Naive thymus-derived CD4-positive, alpha-beta T cell (primary cell): ENCODE measurements around the gene CYP4F12. TPM values are rescaled to one million over a fixed set of nuclear protein-coding genes. Genes with fewer than 3 reads are reported as not detected.

Experiments used
- ATAC-seq: fragments of 150-1000 bp; cut with Tn5 transposase; 2 replicates; pipeline ENCODE4 v1.10.0; 2021; ENCODE audit warnings: mild to moderate bottlenecking, moderate library complexity
- CTCF ChIA-PET: fragments of 350-600 bp; sonication (Branson Sonifier 250); formaldehyde crosslinking; loops from one replicate; lab custom pipeline; 2021; ENCODE audit warnings: antibody characterized with exemption; lab: Charles Lee
- POLR2A ChIA-PET: fragments of 350-600 bp; sonication (Branson Sonifier 250); formaldehyde crosslinking; loops from one replicate; lab custom pipeline; 2021; ENCODE audit warnings: antibody characterized with exemption, inconsistent platforms; lab: Charles Lee
- DNase-seq, 9 donors: peaks; one replicate each; pipeline versions ENCODE4 v3.0.0 to v3.0.0-alpha.2; 2020 to 2022; ENCODE audit warnings: mixed read lengths in 1 of 9
- H3K27ac ChIP-seq: one replicate; pipeline ENCODE4 v1.7.0; 2013; ENCODE audit warnings: mild to moderate bottlenecking, low read depth, low read length, moderate library complexity
- H3K27me3 ChIP-seq, 2 donors: one replicate each; pipeline ENCODE4 v1.7.0; 2013; ENCODE audit warnings: low read length in 2 of 2, mild to moderate bottlenecking in 2 of 2, moderate library complexity in 2 of 2; ENCODE audit not compliant: control insufficient read depth in 2 of 2, insufficient read depth in 2 of 2
- H3K36me3 ChIP-seq, 3 experiments: 1 replicate in 2 of 3; 2 replicates in 1 of 3; pipeline ENCODE4 v1.7.0; 2013; ENCODE audit warnings: low read length in 3 of 3, mild to moderate bottlenecking in 3 of 3, moderate library complexity in 1 of 3; ENCODE audit not compliant: insufficient read depth in 3 of 3, control insufficient read depth in 2 of 3
- H3K4me1 ChIP-seq, 2 donors: one replicate each; pipeline ENCODE4 v1.7.0; 2013; ENCODE audit warnings: low read length in 2 of 2, mild to moderate bottlenecking in 2 of 2, moderate library complexity in 1 of 2; ENCODE audit not compliant: control insufficient read depth in 2 of 2, insufficient read depth in 2 of 2
- H3K4me3 ChIP-seq: 2 replicates; pipeline ENCODE4 v1.7.0; 2013; ENCODE audit warnings: mild to moderate bottlenecking, low read length
- H3K9me3 ChIP-seq, 3 experiments: 1 replicate in 2 of 3; 2 replicates in 1 of 3; pipeline ENCODE4 v1.7.0; 2013; ENCODE audit warnings: low read length in 3 of 3; ENCODE audit not compliant: control insufficient read depth in 2 of 3
- H3K27ac Mint-ChIP-seq, 9 donors: one replicate each; pipeline ENCODE4 v1.8.0; 2020 to 2022; ENCODE audit warnings: mixed read lengths in 9 of 9, mild to moderate bottlenecking in 8 of 9, moderate library complexity in 5 of 9, inconsistent platforms in 2 of 9
- H3K27me3 Mint-ChIP-seq, 5 donors: one replicate each; pipeline ENCODE4 v1.8.0; 2021 to 2022; ENCODE audit warnings: mixed read lengths in 5 of 5, mild to moderate bottlenecking in 1 of 5
- H3K36me3 Mint-ChIP-seq, 5 donors: one replicate each; pipeline ENCODE4 v1.8.0; 2020 to 2022; ENCODE audit warnings: mixed read lengths in 5 of 5, mild to moderate bottlenecking in 3 of 5, inconsistent platforms in 1 of 5
- H3K4me1 Mint-ChIP-seq, 7 donors: one replicate each; pipeline ENCODE4 v1.8.0; 2020 to 2022; ENCODE audit warnings: mixed read lengths in 7 of 7, mild to moderate bottlenecking in 3 of 7, inconsistent platforms in 1 of 7
- H3K4me3 Mint-ChIP-seq, 10 donors: one replicate each; pipeline ENCODE4 v1.8.0; 2020 to 2022; ENCODE audit warnings: mild to moderate bottlenecking in 10 of 10, mixed read lengths in 10 of 10, moderate library complexity in 6 of 10, inconsistent platforms in 2 of 10
- H3K9me3 Mint-ChIP-seq, 11 donors: one replicate each; pipeline ENCODE4 v1.8.0; 2020 to 2022; ENCODE audit warnings: mixed read lengths in 11 of 11, mild to moderate bottlenecking in 4 of 11, inconsistent platforms in 1 of 11, moderate library complexity in 1 of 11
- intact Hi-C, 2 donors: fragments of 100-400 bp; cut with micrococcal nuclease; formaldehyde crosslinking; loops; one replicate each; pipeline ENCODE4 v1.15.1; 2023
- polyA plus RNA-seq, 2 donors: library from polyadenylated mRNA; unstranded; fragments of 300-500 nt; fragmentation: Illumina TruSeq; gene quantifications; one replicate each; pipeline ENCODE4 v1.2.3, GENCODE V29; 2021
- total RNA-seq, 6 experiments: library from RNA in 5 of 6; stranded (reverse) in 5 of 6; gene quantifications; 1 replicate in 5 of 6; 2 replicates in 1 of 6; pipeline ENCODE4 v1.2.3 and lab custom pipeline; 2021 to 2026

Gene CYP4F12
- total and polyA plus RNA-seq, 7 experiments from 2014 or later: 0.50 to 1.6 (median 0.96) TPM; not detected in 3

DNA sequence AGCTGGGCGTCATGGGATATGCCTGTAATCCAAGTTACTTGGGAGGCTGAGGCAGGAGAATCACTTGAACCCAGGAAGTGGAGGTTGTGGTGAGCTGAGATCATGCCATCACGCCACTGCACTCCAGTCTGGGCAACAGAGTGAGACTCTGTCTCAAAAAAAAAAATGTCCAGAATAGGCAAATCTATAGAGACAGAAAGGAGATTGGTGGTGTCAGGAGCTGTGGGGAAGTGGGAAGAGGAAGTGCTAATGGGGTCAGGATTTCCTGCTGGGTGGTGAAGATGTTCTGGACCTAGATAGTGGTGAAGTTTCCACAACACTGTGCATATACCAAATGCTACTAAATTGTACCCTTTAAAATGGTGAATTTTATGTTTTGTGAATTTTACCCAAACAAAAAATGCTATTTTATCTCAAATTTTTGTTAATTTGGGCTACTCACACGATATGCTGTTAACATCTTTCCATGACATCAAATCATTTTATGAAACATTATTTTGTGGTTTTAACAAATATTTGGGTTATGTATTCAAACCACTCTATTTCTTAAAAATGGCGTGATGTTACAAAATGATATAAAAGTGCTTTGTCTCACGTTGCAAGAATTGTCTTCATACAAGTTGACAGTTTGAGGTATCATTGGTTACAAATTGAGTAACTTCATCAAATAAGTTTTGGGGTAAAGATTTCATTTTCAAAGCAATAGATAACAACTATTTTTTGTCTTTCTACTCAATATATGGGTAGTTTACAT lies 39.6 kb upstream of the CYP4F12 start:
- ATAC-seq (peak; percentile 36), DNase-seq (no peak)
- CTCF ChIA-PET: interaction anchor here (0.6 to 0.7 kb wide), 2 partner anchors 170 to 453 kb away, joined by 3 read pairs; no protein-coding TSS in a partner anchor
- Histone ChIP-seq H3K27ac (no peak overlapping the region), H3K9me3 (no peaks in the 10 kb centered on the region), H3K4me1 (peaks cover 0 to 6% of the 10 kb centered on the region in 2 donors), H3K36me3 (no peaks in the 10 kb centered on the region), H3K4me3 (no peak overlapping the region), H3K27me3 (no peaks in the 10 kb centered on the region)
- intact Hi-C loops: loop anchor here in 1 of 2 donors (10.0 kb wide), 1 partner anchor 412 kb away; no protein-coding TSS in a partner anchor
- POLR2A ChIA-PET: no interaction called here
- Mint-ChIP-seq H3K27ac (no peak overlapping the region), H3K4me1 (no peaks in the 10 kb centered on the region), H3K4me3 (no peak overlapping the region), H3K9me3 (peaks cover 0 to 11% (median 0%) of the 10 kb centered on the region in 11 donors), H3K27me3 (peaks cover 9 to 45% (median 29%) of the 10 kb centered on the region in 5 donors), H3K36me3 (no peaks in the 10 kb centered on the region)

DNA sequence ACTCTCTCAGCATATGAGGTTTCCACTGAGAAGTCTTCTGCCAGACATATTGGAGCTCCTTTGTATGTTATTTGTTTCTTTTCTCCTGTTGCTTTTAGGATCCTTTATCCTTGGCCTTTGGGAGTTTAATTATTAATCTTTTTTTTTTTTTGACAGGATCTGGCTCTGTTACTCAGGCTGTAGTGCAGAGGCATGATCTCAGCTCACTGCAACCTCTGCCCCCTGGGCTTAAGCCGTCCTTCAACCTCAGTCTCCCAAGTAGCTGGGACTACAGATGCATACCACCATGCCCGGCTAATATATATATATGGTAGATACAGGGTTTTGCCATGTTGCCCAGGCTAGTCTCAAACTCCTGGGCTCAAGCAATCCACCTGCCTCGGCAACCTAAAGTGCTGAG lies 38.8 kb upstream of the CYP4F12 start:
- no peaks in the 10 kb centered on the region for H3K4me1 Mint-ChIP-seq
- H3K27ac ChIP-seq: no peak overlapping the region
- CTCF ChIA-PET: interaction anchor here (0.7 kb wide), 1 partner anchor 170 kb away, joined by 3 read pairs; no protein-coding TSS in a partner anchor
- no peak for DNase-seq
- H3K27me3 Mint-ChIP-seq: peaks cover 9 to 42% (median 24%) of the 10 kb centered on the region in 5 donors
- intact Hi-C loops: loop anchor here in 1 of 2 donors (10.0 kb wide), 1 partner anchor 411 kb away; no protein-coding TSS in a partner anchor
- H3K27ac Mint-ChIP-seq: no peak overlapping the region
- H3K27me3 ChIP-seq: no peaks in the 10 kb centered on the region
- no peaks in the 10 kb centered on the region for H3K36me3 Mint-ChIP-seq
- POLR2A ChIA-PET: no interaction called here
- H3K36me3 ChIP-seq: no peaks in the 10 kb centered on the region
- peaks cover 0 to 11% (median 0%) of the 10 kb centered on the region in 11 donors for H3K9me3 Mint-ChIP-seq
- ATAC-seq: no peak
- H3K4me3 ChIP-seq: no peak overlapping the region
- peaks cover 0 to 4% of the 10 kb centered on the region in 2 donors for H3K4me1 ChIP-seq
- H3K4me3 Mint-ChIP-seq: no peak overlapping the region
- H3K9me3 ChIP-seq: no peaks in the 10 kb centered on the region

DNA sequence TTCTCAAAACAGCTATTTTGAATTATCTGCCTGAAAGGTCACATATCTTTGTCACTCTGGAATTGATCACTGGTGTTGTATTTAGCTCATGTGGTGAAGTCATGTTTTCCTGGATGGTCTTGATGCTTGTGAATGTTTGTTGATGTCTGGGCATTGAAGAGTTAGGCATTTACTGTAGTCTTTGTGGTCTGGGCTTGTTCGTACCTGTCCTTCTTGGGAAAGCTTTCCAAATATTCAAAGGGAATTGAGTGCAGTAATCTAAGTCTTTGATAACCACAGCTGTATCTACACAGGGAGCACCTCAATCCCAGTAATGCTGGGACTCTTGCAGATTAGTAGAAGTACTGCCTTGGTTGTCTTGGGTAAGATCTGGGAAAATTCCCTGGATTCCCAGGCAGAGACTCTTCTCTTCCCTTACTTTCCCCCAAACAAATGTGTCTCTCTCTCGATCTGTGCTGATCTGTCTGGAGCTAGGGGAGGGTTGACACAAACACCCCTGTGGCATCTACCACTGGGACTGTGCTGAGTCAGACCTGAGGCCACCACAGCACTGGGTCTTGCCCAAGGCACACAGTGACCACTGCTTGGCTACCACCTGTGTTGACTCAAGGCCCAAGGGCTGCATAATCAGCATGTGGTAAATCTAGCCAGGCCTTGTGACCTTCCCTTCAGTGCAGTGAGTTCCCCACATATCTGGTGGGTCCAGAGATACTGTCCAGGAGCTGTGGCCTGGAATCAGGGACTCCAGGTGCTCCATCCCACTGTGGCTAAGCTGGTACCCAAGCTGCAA lies 37.7 kb upstream of the CYP4F12 start:
- DNase-seq: no peak
- Histone ChIP-seq H3K4me3 (no peak overlapping the region), H3K9me3 (no peaks in the 10 kb centered on the region), H3K27me3 (no peaks in the 10 kb centered on the region), H3K4me1 (no peaks in the 10 kb centered on the region), H3K27ac (no peak overlapping the region), H3K36me3 (no peaks in the 10 kb centered on the region)
- Mint-ChIP-seq H3K9me3 (peaks cover 0 to 11% (median 0%) of the 10 kb centered on the region in 11 donors), H3K4me1 (peaks cover 0 to 3% (median 0%) of the 10 kb centered on the region in 7 donors), H3K27ac (no peak overlapping the region), H3K27me3 (peaks cover 7 to 41% (median 28%) of the 10 kb centered on the region in 5 donors), H3K36me3 (no peaks in the 10 kb centered on the region), H3K4me3 (no peak overlapping the region)
- POLR2A ChIA-PET: no interaction called here
- CTCF ChIA-PET: interaction anchor here (0.7 kb wide), 1 partner anchor 456 kb away, joined by 3 read pairs; no protein-coding TSS in a partner anchor
- intact Hi-C loops: loop anchor here in 1 of 2 donors (10.0 kb wide), 1 partner anchor 410 kb away; no protein-coding TSS in a partner anchor
- peak; percentile 75 for ATAC-seq

DNA sequence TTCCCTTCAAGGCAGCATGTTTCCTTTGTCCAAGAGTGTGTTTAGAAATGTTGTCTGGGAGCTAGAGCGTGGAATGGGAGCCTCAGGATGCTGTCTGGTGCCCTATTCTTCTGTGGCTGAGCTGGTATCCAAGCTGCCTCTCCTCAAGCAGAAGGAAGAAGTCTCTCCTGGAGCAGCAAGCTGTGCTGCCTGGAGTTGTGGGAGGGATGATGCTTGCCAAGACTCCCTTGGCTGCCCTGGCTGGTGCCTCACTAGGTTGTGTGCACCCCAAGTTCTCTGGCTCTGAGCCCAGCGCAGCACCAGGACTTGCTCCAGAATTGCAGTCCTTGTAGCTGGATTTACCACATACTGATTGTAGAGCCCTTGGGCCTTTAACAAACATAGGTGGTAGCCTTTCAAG lies 36.9 kb upstream of the CYP4F12 start:
- Mint-ChIP-seq H3K36me3 (no peaks in the 10 kb centered on the region), H3K4me3 (no peak overlapping the region), H3K9me3 (peaks cover 0 to 11% (median 0%) of the 10 kb centered on the region in 11 donors), H3K27me3 (peaks cover 7 to 35% (median 23%) of the 10 kb centered on the region in 5 donors), H3K4me1 (peaks cover 0 to 3% (median 0%) of the 10 kb centered on the region in 7 donors), H3K27ac (no peak overlapping the region)
- Histone ChIP-seq H3K27ac (no peak overlapping the region), H3K36me3 (no peaks in the 10 kb centered on the region), H3K4me3 (no peak overlapping the region), H3K9me3 (no peaks in the 10 kb centered on the region), H3K4me1 (no peaks in the 10 kb centered on the region), H3K27me3 (no peaks in the 10 kb centered on the region)
- POLR2A ChIA-PET: interaction anchor here (0.7 kb wide), 1 partner anchor 67 kb away, joined by 3 read pairs; no protein-coding TSS in a partner anchor
- intact Hi-C loops: loop anchor here in 1 of 2 donors (10.0 kb wide), 1 partner anchor 409 kb away; no protein-coding TSS in a partner anchor
- CTCF ChIA-PET: interaction anchor here (0.7 kb wide), 1 partner anchor 456 kb away, joined by 3 read pairs; no protein-coding TSS in a partner anchor
- no peak for DNase-seq
- no peak for ATAC-seq

DNA sequence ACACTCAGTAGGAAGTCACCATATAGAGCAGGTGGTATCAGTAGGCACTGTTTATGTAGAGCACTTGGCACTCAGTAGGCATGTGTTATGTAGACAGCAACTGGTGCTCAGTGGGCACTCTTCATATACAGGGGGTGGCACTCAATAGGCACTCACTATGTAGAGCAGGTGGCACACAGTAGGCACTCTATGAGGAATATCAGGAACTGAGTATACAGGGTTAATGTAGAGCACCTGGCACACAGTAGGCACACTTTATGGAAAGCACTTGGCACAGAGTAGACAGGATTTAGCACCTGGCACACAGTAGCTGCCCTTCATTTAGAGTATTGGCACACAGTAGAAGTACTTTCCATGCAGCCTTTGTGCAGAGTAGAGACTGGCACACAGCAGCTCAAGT lies 33.3 kb upstream of the CYP4F12 start:
- Histone ChIP-seq H3K27ac (no peak overlapping the region), H3K36me3 (no peaks in the 10 kb centered on the region), H3K27me3 (no peaks in the 10 kb centered on the region), H3K4me1 (no peaks in the 10 kb centered on the region), H3K9me3 (no peaks in the 10 kb centered on the region), H3K4me3 (no peak overlapping the region)
- DNase-seq (no peak), ATAC-seq (no peak)
- no peak overlapping the region for H3K27ac Mint-ChIP-seq
- H3K4me3 Mint-ChIP-seq: no peak overlapping the region
- peaks cover 0 to 9% (median 0%) of the 10 kb centered on the region in 11 donors for H3K9me3 Mint-ChIP-seq
- H3K27me3 Mint-ChIP-seq: peaks cover 3 to 23% (median 14%) of the 10 kb centered on the region in 5 donors
- ChIA-PET POLR2A (no interaction called here), CTCF (no interaction called here)
- peaks cover 0 to 12% (median 0%) of the 10 kb centered on the region in 7 donors for H3K4me1 Mint-ChIP-seq
- H3K36me3 Mint-ChIP-seq: no peaks in the 10 kb centered on the region
- intact Hi-C loops: loop anchor here in 1 of 2 donors (10.0 kb wide), 1 partner anchor 405 kb away; no protein-coding TSS in a partner anchor

DNA sequence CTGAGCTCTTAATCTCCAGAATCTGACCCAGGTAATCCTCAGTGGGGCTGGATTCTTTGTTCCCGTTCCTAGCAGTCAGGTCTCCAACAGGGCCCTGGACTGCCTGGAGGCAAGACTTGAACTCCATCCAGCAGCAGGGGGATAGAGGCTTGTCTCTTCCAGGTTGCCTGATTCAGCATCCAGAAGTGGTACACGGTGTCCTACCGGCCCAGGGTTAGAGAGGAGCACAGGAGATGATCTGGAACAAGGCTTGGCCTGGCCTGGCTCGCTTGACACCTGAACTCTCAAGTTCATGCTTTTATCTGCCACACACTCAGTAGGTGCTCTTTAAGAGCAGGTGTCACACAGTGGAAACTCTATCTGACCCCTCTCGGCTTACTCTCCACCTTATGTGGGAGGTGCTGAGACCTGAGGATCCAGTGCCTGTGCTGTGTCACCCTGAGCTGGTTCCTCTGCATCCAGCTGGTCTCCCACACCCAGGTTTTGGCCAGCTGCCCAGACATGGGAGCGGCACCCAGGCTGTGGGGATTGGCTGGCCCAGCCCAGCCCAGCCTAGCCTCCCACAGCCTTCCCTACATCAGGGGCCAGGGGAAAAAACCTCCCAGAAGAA lies 32.5 kb upstream of the CYP4F12 start, which contains the start of gene CYP4F3:
Gene CYP4F3, plus strand, starts transcription at position 604 of the 610 bp plus-strand sequence. CDS start 519 bp downstream, outside the sequence.
- intact Hi-C loops: no loop called here
- Mint-ChIP-seq H3K27ac (no peak within 1 kb of the TSS), H3K36me3 (no peaks in the 10 kb centered on the region), H3K4me1 (peaks cover 0 to 12% (median 0%) of the 10 kb centered on the region in 7 donors), H3K27me3 (peaks cover 0 to 15% (median 6%) of the 10 kb centered on the region in 5 donors), H3K4me3 (no peak within 1 kb of the TSS), H3K9me3 (peaks cover 0 to under 1% (median 0%) of the 10 kb centered on the region in 11 donors)
- peak; percentile 27 for ATAC-seq
- Histone ChIP-seq H3K4me1 (no peaks in the 10 kb centered on the region), H3K27ac (no peak within 1 kb of the TSS), H3K9me3 (no peaks in the 10 kb centered on the region), H3K27me3 (no peaks in the 10 kb centered on the region), H3K36me3 (no peaks in the 10 kb centered on the region), H3K4me3 (no peak within 1 kb of the TSS)
- DNase-seq: no peak
- CTCF ChIA-PET: no interaction called here
- POLR2A ChIA-PET: no interaction called here
